GM04504 (cell line): ENCODE results near the gene TSPAN3.
A peak's percentile ranks its signal among the peaks of the same experiment; 100 is the strongest.

Source experiments
- DNase-seq: peaks from one replicate; pipeline ENCODE4 v3.0.0-alpha.2; 2012; ENCODE audit warnings: low read depth

TSPAN3 gene

DNA sequence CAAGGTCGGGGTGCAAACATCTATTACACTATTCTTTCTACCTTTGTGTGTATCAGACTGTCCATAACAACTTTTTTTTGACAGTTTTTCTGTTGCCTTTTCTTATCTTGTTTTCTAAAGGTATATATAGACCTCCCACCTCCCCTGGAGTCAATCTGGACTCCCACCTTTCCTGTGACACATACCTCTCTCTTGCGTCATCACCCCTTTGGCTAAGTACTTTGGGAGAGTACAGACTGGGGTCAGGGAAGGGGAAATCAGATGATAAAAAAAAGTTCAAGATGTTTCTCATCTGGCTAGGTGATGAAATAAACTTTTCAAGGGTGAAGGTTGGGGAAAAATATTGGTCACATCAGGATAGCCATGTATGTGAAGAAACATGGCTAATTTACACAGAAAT is 17.2 kb downstream of the TSPAN3 start:
- DNase-seq = no peak

DNA sequence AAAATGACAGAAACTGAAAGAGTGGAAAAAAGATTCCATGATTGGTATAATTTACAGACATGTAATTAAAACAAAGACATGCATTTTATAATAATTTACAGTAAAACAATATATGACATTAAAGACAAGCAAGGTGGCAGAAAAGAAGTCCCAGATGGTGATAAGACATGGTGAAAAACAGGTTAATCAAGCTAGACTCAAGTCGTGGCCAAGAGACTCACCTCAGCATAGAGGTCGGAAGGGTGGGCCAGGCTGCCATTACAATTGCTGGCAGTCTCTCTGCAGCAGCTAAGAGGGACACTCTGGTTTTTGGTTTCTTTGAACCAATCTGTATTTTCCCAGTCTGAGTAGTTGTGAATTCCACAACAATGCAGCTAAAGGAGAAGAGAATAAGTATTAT is 18.4 kb downstream of the TSPAN3 start:
- DNase-seq = no peak

DNA sequence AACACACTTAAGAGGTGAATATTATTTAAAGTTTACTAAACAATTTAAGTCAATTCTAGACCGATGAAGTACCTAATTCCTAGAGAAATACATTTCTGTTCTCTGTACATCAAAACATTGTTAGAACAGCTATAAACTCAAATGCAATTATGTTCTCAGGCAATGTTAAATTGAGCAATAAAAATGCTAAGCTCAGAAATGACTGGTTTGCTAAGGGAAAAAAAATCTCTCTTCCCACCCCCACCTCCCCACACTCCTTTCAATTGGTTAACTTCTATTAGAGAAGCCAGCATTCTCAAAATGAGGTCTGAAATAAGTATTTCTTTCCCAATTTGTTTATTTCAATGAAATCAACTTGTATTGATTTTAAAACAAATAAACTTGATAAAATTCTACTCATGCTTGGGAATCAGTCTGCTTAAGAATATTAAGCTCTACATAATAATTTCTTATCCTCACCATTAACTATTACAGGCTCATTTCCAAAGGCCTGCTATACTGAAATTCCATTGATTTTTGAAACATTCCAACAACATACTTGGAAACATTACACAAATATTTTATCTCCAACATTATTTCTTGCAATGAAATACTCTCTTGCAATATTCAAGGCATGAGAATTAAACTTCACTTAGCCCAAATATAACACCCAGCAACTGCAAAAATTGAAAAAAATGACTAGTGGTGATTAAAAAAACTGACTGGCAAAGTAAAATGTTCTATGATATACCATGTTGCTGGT is 22.6 kb downstream of the TSPAN3 start:
- DNase-seq = peak; percentile 22

DNA sequence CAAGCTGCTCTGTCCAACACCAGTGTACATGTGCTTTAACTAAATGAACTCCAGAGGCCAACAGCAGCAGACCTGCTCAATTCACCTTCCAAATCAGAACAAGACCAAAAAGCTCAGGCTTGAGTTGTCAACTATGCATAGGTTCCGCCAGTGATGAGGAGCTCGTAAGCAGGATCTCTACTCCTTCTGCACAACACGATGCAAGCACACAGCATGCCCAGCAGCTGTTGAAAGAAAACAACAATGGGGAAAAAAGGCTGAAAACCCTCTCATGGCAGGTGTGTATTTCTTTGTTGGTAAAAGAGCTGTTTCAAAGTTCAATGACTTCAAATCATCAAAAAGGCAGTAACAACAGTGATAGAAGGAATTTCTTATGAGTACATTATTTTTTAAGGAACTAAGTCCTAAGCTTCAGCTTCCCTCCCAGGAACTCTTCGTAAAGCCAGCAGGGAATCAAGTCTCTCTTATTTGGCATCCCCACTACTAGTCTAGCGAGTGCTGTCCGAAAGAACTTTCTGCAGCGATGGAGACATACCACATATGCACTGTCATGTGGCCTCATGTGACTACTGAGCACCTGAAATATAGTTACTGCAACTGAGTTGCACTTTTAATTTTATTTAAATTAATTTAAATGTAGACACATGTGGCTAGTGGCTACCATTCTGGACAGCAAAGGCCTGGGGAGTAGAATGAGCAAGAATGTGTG is 24.1 kb downstream of the TSPAN3 start:
- DNase-seq = no peak

DNA sequence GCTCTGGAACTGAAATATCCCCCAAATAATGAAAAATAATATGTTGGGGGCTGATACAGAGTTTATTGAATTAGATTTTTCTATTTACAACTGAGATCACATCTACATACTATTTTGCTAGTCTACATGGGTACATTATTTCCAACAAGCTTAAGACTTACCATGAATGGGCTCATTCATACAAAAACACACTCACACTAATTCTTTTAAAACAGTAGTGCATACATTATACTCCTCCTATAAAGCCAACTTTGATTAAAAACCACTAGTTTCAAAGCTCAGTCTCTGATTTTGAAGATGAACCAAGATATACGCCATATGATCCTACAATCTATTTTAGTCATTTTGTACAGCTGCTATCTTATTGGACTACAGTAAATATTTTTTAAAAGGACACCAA is 24.9 kb downstream of the TSPAN3 start:
- DNase-seq = no peak

DNA sequence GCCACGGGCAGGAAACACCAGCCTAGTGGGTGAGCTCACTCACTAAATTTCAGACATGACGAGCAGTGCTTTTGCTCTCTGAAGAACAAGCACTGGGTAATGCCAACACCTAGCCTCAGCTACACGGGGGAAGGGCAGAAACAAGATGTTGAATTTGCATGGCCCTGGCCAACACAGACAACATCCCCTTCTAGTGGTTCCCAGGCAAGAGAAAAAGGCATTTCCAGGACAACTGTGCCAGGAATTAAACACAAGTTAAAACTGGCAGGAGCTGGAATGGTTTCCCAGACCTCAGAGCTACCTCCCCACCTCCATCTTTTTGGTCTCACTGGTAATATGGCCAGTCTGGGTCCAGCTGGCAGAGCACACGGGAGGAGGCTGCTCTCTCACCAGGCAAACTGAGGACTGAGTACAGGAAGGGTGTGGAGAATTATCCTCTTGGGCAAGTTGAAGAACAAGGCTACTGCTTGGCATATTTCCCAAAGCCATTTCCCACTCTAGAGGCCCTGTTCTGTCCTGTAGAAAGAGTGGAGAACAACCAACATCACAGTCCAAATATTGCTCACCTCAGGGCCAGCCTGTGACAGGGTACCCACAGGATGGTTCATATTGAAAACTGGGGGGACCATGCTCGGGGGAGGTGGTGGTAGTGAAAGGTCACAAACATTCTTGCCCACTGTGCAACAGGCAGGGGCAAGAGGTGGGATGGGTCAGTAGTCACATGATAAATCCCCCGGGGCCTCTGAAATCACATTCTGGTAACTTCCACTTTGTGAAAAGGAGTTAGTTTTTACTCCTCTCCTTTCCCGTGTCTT is 26.5 kb downstream of the TSPAN3 start:
- no peak for DNase-seq

DNA sequence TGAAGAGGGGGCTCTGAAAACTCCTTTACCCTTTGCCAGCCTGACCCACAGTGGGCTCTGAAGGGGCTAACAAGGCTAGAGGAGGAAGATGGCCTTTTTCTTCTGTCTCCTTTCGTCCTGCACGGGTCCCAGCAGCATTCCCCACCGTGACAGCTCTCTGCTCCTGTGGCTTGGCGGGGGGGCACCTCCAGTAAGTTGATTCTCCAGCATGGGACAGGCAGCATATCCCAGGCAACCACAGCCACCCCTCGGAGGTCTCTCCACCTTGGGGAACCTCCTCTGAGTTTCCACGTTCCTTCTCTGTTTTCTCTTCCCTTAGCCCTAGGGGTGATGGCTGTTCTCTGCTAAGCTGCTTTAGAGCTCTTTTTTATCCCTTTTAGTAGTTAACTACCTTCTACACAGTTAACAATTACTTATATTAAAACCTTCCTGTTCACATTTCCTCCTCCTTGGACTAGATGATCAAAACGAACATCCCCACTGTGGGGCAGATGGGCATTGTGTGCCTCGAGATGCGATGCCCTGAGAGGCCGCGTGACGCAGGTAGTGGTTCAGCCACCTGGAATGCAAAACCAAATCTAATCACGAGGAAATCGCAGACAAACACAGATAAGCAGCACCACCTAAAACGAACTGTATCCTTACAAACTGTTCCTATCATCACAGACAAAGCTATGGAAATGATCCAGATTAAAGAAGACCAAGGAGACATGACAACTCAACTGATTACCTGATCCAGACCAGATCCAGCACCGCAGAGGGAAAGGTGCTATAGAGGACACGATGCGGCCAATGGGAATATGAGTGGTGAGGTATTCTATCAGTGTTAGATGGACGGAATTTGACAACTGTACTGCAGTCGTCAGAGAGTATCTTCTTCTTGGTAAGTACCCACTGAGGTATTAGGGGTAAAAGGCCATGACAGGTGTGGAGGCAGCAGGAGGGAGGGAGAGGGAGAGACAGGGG is 27.7 kb downstream of the TSPAN3 start:
- DNase-seq = no peak

GRCh38 chr15:77042245-77042919 is 28.5 kb downstream of the TSPAN3 start:
- no peak for DNase-seq

DNA sequence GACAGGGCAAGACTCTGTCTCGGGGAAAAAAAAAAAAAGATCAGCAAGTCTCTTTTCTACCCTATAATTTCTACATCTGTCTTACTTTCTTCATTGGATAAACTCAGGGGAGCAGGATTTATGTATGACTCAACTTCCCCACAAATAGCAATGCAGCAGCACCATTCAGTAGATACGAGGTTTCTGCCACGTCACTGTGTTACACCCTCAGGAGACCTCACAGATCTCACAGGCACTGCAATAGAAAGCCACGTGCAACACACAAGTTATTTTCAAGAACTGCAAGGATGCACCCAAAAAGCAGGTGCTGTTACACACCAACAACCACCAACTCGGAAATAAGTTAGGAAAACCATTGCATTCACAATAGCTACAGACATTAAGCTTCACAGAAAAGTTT is 30.2 kb downstream of the TSPAN3 start:
- DNase-seq = no peak

- no peak for DNase-seq
These were observed 31.1 kb downstream of the TSPAN3 start for GRCh38 chr15:77039848-77040247.

DNA sequence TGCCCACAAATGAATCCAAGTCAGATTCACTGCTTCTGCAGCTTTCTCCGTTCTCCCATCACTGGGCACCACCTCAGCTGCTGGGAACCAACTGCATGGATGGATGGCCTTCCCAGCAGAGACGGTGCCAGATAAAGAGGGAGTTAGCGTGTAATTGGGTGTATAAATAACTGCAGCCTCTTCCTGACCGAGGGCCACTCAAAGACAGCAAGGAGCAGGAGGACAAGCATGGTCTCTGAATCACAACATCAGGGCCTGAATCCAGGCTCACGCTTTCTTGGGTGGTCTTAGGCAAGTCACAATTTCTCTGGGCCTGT is 31.7 kb downstream of the TSPAN3 start:
- no peak for DNase-seq

DNA sequence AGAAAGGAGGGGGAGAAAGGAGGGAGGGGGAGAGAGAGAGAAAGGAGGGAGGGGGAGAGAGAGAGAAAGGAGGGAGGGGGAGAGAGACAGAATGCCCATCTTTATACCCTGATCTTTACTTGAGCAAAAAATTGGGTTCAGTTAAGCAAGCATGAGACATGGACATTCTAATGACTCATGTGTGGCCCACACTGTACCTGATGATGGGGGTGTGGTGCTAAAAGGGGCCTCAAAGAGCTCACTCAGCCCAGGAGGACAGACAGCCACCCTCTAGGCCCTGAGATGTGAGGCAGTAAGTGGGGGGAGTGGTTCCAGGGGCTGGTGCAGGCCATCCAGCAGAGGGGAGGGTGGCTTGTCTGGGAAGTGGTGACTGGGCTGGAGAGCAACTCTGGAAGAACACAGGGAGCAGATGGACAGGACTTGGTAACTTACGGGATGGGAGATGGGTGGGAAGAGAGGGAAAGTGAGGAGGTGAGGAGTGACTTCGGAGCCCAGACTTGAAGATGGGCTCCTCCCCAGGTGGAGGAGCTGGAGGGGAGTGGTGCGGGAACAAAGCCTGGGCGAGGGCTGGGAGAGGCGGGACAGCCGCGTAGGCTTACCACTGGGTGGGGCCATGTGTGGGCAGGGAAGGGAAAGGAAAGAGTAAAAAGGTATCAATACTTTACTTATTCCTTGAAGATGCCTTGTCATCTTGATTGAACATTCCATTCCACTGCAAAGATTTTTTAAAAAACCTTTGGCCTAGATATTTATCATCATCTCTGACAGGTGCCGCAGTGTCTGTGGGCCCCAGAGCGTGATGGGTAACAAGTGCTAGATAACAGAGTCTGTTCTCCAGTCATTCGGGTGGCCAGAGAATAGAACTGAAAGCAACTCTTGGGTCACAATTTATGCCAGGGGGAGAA is 32.3 kb downstream of the TSPAN3 start:
- no peak for DNase-seq

DNA sequence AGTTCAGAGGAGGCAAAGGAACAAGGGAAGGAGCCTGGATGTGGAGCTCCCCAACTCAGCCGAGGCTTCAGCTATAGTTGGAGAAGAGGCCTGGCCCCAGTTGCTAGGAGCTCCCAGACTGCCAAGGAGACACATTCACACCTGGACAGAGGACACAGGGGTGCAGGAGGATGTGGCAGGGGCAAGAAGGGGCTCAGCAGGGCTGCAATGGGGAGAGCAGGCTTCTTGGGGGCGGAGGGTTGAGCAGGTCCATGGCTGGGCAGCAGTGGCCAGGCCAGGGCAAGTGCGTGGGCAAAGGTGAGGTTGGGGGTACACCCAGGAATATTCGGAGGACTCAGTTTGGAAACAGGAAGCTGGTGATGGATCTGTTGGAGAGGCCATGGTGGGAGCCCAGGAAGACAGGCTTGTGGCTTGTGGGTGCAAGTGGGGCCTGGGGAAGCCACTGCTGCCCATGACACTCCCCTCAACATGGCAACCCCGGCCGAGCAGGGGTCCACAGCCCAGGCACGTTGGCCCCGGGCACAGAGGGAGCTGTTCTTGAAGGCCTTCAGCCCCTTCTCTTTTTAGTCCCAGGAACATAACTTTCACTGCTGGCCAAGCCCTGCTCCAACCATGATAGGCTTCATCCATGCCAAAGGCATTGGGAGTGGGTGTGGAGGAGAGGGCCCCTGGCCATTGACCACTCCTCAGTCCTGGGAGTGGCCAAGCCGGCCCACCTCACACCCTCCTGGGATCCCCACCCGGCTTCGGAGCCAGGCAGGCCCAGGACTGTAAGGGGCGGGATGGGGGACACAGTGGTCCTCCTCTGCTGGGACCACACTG is 33.3 kb downstream of the TSPAN3 start:
- no peak for DNase-seq

GRCh38 chr15:77036537-77037387 is 34.1 kb downstream of the TSPAN3 start:
- no peak for DNase-seq

DNA sequence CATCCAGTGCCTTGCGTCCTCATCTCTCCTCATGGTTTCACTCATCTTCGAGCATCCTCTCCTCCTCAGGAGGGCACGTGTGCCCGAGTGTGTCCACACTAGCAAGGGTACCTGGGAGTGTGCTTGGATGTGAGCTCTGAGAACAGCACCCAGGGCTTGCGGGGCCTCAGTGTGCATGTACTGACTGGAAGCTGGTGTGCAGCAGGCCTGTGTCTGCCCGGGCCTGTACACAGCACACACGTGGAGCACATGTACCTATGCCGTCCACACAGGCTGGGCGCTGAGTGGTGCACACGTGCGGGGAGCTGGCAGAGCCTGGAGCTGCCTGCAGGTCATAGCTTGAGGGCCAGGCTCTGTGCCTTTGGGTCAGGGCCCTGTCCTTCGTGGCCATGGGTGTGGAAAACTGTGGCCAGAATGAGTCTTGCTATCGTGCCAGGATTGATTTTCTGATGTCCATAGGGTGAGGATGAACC is 34.9 kb downstream of the TSPAN3 start:
- DNase-seq = no peak

- no peak for DNase-seq
These were observed 35.3 kb downstream of the TSPAN3 start for GRCh38 chr15:77035584-77035983.

DNA sequence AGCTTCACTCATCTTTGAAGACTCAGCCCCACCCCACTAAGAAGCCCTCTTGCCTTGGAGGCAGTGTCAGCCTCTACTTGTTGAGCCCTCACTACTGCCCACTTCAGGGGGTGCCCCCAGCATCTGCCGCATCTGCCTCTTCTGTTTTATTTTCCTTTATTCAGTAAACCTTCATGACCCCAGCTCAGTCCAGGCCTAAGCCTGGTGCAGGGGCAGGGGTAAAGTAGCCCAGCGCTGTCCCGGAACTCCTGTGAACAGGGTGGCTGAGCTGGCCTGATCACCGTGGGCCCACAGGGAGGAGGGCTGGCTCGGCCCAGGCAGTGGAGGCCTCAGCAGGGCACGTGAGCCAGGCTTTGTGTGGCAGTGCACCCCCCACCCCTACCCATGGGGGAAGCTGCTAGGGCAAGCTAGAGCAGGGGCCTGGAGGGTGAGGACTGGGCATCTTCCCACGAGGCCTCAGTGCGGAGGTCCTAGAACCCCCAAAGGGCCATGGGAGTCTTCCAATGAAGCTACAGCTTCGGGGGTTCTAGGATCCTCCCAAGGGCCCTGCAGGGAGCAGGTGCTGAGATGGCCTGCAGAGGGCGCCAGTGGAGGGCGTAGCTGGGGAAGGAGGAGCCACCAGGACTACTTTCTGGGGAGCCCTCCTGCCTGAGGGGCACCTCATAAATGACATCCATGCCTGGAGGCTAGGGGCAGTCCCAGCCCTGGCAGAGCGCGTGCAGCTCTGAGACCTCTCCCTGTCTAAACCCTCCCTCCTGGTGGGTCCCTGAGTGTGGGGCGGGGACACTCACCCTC is 36.0 kb downstream of the TSPAN3 start:
- DNase-seq = no peak
